GM18909 (cell line): ENCODE data around the gene DLX1.
"Not testable (repeated sequence)": the region's sequence is repeated elsewhere in the genome, so short reads cannot be mapped to it uniquely, and the experiment has no call there.

ENCODE experiments used
- ATAC-seq: cut with Tn5 transposase; IDR thresholded peaks from one replicate; pipeline ENCODE4 v1.9.1; 2021; ENCODE audit warnings: mild to moderate bottlenecking; ENCODE audit not compliant: unreplicated experiment, poor library complexity

Gene DLX1

DNA sequence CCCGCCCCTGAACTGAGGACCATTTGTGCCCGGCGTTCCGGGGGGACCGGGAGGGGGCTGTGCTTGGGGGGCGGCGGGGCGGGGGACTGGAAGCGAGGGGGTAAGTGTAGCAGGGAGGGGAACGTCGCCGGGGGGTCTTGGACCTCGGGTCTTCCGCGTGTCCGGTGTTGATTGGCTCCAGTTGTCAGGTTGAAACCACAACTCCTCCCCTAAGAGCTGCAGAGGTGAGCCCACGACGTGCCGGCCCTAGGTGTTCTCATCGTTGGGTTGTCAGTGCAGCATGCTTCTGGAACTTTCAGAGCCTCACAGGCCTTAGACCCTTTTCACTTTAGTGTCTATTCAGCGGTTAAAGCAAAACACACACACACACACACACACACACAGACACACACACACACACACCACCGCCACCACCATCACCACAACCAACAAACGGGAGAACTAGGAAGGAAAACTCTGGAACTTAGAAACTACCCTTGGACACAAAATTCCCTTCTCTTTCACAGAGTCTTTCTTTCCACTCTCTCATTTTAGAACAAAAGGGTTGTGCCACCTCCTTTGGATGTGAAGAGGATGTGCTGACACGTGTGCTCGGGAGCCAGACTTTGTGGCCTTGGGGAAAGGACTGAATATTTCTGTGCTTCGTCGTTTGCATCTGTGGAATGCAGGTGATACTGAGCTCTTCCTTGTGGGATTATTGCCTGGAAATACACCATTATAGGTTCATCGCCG is 24.1 kb downstream of the DLX1 start:
- no peak for ATAC-seq

- ATAC-seq: no peak
Measured at GRCh38 chr2:172109988-172110811, 24.9 kb downstream of the DLX1 start.

DNA sequence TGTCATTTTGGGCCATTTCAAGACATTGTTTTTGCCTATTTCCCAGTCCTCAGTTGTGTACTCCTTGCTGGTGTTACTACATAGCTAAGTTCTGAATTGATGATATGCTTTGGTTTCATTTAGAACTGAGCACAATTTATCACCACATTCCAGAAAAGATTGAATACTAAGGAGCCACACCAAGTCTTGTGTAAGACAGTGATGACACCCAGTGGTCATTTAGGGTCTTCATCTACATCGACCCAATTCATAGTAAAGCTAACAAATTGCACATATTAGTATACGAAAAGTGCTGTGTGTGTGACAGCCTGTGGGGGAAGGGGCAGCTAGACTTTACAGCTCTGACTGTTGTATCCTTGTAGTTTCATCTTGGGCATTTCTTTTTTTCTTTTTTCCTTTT is 28.3 kb downstream of the DLX1 start:
- ATAC-seq: no peak

DNA sequence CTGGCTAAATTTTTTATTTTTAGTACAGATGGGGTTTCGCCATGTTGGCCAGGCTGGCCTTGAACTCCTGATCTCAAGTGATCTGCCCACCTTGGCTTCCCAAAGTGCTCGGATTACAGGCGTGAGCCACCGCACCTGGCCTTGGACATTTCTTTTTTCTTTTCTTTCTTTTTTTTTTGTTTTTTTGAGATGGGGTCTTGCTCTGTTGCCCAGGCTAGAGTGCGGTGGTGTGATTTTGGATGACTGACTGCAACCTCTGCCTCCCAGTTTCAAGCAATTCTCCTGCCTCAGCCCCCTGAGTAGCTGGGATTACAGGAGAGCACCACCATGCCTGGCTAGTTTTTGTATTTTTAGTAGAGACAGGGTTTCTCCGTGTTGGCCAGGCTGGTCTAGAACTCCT is 28.9 kb downstream of the DLX1 start:
- not testable (repeated sequence) for ATAC-seq

DNA sequence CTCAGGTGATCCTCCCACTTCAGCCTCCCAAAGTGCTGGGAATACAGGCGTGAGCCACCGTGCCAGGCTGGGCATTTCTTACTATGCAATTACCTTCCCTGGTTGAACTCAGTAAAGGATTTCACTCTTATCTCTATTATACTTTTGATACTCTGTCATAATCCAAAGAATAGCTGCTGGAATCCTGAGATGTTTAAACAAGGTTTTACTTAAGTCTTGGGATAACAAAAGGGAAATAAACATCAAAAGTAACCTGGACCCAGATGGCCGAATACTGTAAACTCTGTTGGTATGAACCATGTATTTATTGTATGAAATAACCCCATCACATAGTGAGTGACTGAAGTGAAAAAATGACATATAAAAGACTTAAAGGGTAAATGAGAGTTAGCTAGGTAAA is 29.3 kb downstream of the DLX1 start:
- no peak for ATAC-seq

GRCh38 chr2:172116107-172116506 is 30.8 kb downstream of the DLX1 start:
- ATAC-seq: no peak

DNA sequence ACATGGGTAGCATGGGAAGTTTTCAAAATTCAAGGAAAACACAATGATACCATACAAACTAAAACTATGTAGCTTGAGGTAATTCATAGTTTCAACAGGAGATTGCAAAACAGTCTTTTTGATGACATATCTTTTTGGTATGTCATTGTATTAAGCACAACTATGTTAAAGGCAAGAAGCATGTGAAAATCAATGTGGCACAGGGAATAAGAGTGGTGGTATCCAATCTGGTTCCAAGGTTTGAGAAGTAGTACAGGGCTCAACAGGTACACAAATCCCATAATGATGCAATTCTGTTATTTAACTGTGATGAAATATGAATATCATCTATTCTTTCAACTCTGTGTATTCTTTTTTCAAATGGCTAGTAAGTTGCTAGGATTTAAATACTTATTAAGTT is 33.8 kb downstream of the DLX1 start:
- ATAC-seq: no peak

- ATAC-seq: no peak
Measured at GRCh38 chr2:172120118-172120517, 34.8 kb downstream of the DLX1 start.

GRCh38 chr2:172128484-172128883 is 43.2 kb downstream of the DLX1 start:
- ATAC-seq: no peak

GRCh38 chr2:172129404-172129803 is 44.1 kb downstream of the DLX1 start:
- ATAC-seq: no peak

DNA sequence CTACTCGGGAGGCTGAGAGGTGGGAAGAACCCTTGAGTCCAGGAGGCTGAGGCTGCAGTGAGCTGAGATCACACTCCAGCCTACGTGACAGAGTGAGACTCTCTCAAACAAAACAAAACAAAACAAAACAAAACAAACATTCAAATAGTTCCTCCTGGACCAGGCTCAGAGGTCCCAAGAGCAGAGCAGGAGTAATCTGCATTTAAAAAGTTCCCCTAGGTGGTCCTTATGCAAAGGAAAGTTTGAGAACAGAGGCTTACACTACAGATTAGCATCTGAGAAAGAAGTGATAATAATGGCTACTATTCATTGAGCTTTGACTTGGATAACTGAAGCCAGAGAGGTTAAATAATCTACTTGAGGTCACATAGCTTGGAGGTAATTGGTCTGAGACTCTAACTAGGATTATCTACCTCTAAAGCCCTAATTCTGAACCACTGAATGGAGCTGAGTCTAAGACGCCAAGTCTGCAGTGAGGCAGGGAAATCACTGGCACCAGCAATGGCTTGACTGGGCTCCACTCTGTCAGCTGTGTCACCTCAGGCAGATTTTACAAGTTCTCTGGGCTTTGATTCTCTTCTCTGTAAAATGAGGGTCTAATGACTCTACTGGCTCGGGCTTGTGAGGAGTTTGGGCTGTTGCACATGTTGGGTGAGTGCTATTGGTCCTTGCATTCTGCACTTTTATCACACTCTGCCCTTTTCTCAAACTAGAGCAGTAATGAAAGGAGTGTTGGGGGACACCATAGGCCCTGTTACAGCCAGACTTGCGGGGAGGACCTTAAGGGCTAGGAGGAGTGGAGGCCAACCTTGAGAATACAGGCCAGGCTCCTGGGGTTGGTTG is 46.6 kb downstream of the DLX1 start:
- ATAC-seq: no peak

DNA sequence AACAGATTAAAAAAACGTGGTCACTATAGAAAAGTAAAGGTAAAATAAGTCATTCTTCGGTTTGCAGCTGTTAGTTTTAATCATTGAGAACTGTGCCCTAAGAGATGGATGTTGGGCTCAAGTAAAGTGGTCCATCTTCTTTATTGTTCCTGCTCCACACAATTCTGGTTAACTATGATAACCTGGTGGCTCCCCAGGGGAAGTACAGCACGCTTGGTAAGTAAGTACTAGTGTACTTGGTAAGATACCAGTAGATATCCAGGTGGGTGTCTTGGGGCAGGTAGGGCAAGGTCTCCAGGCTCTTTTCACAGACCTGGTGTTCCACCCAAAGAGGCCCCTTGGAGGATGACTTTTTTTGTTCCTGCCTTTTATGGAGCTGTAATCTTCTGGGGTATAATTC is 49.0 kb downstream of the DLX1 start:
- no peak for ATAC-seq

DNA sequence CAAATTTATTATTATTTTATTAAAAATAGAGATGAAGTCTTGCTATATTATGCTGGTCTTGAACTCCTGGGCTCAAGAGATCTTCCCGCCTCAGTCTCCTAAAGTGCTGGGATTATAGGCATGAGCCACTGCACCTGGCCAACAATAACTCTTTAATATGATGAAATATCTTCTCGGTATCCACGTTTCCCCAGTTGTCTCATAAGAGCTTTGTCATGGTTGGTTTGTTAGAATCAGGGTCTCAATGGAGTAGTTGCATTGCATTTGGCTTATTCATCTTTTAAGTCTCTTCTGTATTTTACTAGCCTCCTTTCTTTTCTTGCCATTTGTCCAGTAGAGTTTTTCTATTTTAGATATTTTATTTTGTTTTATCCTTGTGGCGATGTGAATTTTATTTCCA is 50.1 kb downstream of the DLX1 start:
- no peak for ATAC-seq

DNA sequence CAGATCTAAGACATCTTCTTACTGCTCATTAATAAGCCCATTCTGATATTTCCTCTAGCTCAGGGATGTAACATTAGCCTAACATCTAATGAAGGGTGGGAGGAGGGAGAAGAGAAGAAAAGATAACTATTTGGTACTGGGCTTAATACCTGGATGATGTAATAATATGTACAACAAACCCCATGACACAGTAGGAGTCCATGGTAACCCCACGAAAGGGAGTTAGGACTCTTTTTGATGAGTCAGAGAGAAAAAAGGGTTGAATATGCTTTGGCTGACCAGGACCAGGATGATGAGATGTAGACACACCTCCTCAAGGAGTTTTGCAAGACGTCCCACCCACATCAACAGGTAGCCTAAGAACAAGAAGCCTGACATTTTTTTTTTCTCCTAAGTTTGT is 51.8 kb downstream of the DLX1 start:
- no peak for ATAC-seq

GRCh38 chr2:172137943-172138342 is 52.6 kb downstream of the DLX1 start:
- no peak for ATAC-seq

DNA sequence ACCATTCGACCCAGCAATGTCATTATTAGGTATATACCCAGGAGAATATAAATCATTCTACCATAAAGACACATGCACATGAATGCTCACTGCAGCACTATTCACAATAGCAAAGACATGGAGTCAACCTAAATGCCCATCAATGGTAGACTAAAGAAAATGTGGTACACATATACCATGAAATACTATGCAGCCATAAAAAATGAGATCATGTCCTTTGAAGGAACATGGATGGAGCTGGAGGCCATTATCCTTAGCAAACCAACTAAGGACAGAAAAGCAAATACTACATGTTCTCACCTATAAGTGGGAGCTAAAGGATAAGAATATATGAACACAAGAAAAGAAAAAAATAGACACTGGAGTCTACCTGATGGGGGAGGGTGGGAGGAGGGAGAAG is 53.4 kb downstream of the DLX1 start:
- not testable (repeated sequence) for ATAC-seq
